Left cardiac atrium (tissue), 4 donors: ENCODE results near the gene ZNF579. TPM values are rescaled to one million over a fixed set of nuclear protein-coding genes. Genes with fewer than 3 reads are reported as not detected.
A peak's percentile ranks its signal among the peaks of the same experiment; 100 is the strongest.

Source experiments
- ATAC-seq, 2 donors: fragments of 200-7000 bp; cut with Tn5 transposase; one replicate each; pipeline ENCODE4 v1.9.1; 2020; ENCODE audit warnings: mild to moderate bottlenecking in 2 of 2, moderate library complexity in 2 of 2
- DNase-seq: peaks from one replicate; pipeline ENCODE4 v3.0.0-alpha.2; 2020
- intact Hi-C, 2 donors: fragments of 100-400 bp; cut with DNase I; formaldehyde crosslinking; loops; one replicate each; pipeline versions ENCODE4 v1.14.1 to v1.15.1; 2022 to 2023
- long read RNA-seq: library from polyadenylated mRNA; unstranded; transcript quantifications from one replicate; pipeline ENCODE4 v2.0.0, GENCODE V29; 2021
- total RNA-seq, 2 donors: library from RNA; stranded (reverse); fragmentation: NEBNext Ultra II Directional; extraction: Animal tissue kit (Norgen Biotek cat#: 25700); gene quantifications; one replicate each; pipeline ENCODE4 v1.2.1, GENCODE V29; 2021
- donor health status: DM: no; HTN: yes; CAD: no.
- donor health status: DM: no; HTN: yes; CAD: no; lungs with severe emphysema.
- donor health status: DM: yes; HTN: yes; CAD: no.
- donor health status: Dilated cardiomyopathy.

The ZNF579 gene
- total RNA-seq, result 10 to 100 TPM; 10.8 to 12.7 TPM
- long read RNA-seq, result 0 reads

DNA sequence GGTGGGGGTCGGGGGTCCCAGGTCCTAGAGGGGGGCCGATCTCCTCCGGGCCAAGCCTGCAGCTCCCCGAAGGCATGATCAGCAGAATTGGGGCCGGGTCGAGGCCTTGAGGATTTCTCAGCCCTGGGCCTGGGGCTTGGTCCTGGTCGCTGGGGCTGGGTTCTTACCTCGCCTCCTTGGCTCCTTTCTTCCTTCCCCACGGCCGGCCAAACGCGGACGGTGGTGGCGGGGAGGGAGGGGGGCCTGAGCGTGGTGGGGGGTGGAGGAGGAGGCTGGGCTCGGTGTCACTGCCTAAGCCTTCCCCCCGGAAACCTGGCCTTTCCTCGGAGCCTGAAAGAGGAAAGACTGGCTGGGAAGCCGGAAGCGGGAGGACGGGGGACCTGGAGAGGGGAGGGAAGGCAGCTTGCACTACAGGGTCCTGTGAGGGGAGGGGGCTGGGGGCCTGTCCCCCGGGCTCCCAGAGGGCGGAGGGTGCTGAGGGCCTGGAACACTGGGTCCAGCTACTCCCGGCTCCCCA is at the start of gene ZNF579:
Gene ZNF579, minus strand, starts transcription at position 221 of the 517 bp plus-strand sequence. CDS start 1,209 bp downstream, outside the sequence.
- ATAC-seq (peak; percentile 88), DNase-seq (peak; percentile 90)
- intact Hi-C loops, result no loop called here

DNA sequence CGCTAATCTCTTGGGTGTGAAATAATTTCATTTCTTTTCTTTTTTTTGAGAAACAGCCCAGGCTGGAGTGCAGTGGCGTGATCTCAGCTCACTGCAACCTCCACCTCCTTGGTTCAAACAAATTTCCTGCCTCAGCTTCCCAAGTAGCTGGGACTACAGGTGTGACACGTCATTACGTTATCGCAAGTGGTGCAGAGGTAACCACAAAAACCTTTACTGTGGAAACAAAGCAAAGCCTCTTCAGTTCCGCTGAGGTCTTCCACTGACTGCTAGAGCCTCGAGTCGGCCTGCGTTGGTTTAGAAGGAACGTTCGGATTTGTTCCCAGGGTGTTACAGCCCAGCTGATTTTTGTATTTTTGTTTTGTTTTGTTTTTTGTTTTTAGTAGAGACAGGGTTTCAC is 45.7 kb upstream of the ZNF579 start:
- DNase-seq, result no peak
- ATAC-seq, result no peak
- intact Hi-C loops, result no loop called here

GRCh38 chr19:55625004-55625326 is 44.3 kb upstream of the ZNF579 start:
- ATAC-seq, result no peak
- DNase-seq, result no peak
- intact Hi-C loops, result no loop called here

- ATAC-seq (peak; percentile 93 to 94), DNase-seq (peak; percentile 94)
- intact Hi-C loops, result no loop called here
Measured at GRCh38 chr19:55624109-55625003, 43.7 kb upstream of the ZNF579 start, which contains the start of gene ZNF784. TSS of gene ZNF784 (minus strand) at chr19:55624566. CDS start at chr19:55624561, 5 bp downstream.

- intact Hi-C loops, result no loop called here
- DNase-seq, result no peak
- no peak for ATAC-seq
Measured at GRCh38 chr19:55623561-55623960, 42.9 kb upstream of the ZNF579 start.

DNA sequence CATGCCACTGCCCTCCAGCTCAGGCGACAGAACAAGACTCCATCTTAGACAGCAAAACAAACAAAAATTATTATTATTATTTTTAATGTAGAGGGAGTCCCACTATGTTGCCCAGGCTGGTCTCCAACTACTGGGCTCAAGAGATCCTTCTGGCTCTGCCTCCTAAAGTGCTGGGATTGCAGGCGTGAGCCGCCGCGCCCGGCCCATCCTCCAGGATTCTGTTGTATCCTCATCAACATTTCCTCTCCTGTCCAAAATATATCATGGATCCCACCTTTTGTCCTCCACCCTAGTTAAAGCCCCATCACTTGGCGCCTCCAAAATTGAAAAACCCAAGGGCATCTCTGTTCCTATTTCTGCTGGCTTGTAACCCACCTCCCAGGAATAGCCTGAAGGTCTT is 42.5 kb upstream of the ZNF579 start:
- DNase-seq (no peak), ATAC-seq (no peak)
- intact Hi-C loops, result no loop called here

DNA sequence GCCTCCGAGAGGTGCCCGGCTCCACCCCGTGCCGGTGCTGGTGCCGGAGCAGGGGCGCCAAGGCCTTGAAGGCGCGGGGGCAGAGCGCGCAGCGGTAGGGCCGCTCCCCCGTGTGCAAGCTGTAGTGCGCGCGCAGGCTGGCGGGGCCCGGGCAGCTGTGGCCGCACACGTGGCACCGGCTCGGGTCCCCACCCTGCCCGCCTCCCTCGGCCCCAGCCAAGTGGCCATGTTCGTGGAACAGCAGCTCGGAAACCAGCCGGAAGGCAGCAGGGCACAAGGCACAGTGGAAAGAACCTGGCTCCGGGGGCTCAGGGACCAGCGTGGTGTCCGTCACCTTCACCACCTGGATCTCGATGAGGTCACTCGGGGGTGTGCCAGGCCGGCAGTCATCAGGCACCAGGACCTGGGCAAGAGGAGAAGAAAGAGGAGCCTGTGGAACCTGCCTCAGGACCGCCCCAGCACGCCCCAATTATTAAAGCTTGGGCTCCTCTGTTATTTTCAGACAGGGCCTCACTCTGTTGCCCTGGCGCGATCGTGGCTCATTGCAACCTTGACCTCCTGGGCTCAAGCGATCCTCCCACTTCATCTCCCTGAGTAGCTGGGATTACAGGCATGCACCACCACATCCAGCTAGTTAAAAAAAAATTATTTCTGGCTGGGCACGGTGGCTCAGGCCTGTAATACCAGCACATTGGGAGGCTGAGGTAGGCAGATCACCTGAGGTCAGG is 41.8 kb upstream of the ZNF579 start:
- ATAC-seq, result no peak
- DNase-seq, result no peak

DNA sequence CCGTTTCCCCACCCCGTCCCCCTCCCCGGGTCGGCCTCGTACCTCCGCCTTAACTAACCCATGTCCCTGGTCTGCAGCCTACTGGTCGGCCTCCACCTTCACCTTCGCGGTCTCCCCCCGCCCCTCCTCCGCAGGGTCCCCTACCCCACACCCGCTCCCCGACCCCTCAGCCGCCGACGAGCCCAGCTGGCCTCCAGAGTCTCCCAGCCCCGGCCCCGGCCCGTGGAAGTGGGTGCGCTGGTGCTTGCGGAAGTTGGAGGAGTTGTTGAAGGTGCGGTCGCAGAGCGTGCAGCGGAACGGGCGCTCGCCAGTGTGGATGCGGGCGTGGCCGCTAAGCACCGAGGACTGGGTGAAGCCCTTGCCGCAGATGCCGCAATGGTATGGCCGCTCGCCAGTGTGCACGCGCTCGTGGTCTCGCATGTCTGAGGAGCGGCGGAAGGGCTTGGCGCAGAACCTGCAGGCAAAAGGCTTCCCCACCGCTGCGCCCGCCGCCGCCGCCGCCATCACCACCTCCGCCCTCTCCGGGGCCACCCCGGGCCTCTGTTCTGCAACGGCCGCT is 41.1 kb upstream of the ZNF579 start:
- ATAC-seq (no peak), DNase-seq (no peak)
- intact Hi-C loops, result no loop called here

More for the DNA sequence above, 41.8 kb upstream of the ZNF579 start:
- intact Hi-C loops, result no loop called here

DNA sequence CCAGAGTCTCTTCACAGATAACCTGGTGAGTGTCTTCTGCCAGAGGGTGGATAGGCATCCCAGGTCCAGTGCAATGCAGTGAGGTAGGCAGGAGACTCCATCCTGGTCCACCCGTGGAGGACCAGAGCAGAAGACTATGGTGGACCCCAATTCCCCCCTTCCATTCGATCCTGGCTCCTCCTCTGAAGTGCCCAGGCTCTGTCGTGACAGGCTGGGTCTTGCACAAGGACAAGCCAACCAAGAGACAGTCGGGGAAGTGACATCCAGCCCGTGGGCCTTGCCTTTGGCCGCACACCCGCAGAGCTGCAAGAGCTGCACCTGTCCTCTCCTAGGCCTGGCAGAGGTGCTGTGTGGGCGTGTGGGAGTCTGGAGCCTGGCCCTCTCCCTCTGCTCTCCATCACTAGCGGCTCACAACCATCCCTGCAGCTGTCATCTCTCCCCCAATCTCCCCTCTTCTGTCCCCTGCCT is 40.6 kb upstream of the ZNF579 start:
- DNase-seq (no peak), ATAC-seq (no peak)
- intact Hi-C loops, result no loop called here

- intact Hi-C loops, result no loop called here
- ATAC-seq, result no peak
- DNase-seq, result no peak
Measured at GRCh38 chr19:55620410-55621204, 40.0 kb upstream of the ZNF579 start.

DNA sequence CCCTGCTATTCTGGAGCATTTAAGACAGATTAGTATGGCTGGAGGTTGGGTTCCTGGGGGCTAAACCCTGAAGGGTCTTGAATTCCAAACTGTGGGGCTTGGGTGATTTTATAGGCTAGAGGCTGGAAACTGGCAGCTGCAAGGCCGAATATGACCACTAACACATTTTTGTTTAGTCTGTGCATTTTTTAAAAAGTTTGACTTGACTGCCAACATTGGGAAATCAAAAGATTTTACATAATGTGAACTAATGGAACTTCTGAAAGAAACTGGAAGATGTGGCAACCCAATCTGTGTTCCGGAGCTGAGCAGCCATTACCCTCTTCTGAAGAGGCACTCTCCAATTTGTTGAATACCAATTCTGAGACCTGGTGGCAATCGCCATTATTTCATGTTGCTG is 38.6 kb upstream of the ZNF579 start:
- DNase-seq (no peak), ATAC-seq (no peak)
- intact Hi-C loops, result no loop called here

DNA sequence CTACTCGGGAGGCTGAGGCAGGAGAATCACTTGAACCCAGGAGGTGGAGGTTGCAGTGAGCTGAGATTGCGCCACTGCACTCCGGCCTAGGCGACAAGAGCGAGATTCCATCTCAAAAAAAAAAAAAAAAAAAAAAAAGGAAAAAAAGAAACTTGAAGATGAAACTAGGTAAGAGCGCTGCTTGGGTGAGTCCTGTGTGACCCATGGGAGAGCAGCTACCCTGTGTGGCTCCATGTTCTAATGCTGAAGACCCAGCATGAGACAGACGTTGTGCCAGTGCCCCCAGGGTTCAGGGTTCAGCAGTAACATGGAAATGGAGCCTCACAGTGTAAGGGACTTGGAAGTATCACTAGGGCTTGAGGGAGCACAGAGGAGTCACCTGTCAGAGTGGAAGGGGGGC is 37.8 kb upstream of the ZNF579 start:
- intact Hi-C loops, result no loop called here
- no peak for ATAC-seq

DNA sequence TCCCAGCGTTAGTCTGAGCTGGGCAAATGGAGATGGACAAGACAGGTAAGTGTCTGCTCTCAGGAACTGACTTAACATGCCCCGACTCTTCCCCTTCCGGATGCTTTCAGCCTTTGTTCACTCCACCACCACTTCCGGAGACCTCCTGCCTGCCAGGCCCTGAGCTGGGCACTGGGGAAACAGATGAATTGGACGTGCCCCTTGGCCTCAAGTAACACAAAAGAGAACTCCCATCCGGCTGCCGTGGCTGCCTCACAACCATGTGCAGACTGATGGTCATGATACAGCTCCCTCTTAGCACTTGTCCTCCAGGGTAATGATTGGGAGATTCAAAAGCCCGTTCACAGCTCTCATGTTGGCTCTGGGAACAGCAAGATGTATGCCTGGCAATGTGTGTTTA is 36.8 kb upstream of the ZNF579 start:
- intact Hi-C loops, result no loop called here
- ATAC-seq (no peak), DNase-seq (no peak)

More for the DNA sequence above, 37.8 kb upstream of the ZNF579 start:
- no peak for DNase-seq

DNA sequence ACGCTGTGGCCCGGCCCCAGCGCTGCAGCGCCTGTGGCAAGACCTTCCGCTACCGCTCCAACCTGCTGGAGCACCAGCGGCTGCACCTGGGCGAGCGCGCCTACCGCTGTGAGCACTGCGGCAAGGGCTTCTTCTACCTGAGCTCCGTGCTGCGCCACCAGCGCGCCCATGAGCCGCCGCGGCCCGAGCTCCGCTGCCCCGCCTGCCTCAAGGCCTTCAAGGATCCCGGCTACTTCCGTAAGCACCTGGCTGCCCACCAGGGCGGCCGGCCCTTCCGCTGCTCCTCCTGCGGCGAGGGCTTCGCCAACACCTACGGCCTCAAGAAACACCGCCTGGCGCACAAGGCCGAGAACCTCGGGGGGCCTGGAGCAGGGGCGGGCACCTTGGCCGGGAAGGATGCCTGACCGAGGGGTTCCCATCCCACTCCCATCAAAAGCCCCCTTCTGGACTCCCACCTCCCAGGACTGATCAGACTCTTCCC is 35.8 kb upstream of the ZNF579 start:
- no peak for ATAC-seq
- intact Hi-C loops, result no loop called here
- no peak for DNase-seq

DNA sequence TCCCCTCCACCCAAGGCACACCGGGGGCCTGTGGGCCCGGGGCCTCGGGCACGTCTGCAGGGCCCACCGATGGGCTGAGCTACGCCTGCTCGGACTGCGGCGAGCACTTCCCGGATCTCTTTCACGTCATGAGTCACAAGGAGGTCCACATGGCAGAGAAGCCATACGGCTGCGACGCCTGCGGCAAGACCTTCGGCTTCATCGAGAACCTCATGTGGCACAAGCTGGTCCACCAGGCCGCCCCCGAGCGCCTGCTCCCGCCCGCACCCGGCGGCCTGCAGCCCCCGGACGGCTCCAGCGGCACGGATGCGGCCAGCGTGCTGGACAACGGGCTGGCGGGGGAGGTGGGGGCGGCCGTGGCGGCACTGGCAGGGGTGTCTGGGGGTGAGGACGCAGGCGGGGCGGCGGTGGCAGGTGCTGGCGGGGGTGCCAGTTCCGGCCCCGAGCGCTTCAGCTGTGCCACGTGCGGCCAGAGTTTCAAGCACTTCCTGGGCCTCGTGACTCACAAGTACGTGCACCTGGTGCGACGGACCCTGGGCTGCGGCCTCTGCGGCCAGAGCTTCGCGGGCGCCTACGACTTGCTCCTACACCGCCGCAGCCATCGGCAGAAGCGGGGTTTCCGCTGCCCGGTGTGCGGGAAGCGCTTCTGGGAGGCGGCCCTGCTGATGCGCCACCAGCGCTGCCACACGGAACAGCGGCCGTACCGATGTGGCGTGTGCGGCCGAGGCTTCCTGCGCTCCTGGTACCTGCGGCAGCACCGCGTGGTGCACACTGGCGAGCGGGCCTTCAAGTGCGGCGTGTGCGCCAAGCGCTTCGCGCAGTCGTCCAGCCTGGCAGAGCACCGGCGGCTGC is 35.1 kb upstream of the ZNF579 start:
- intact Hi-C loops, result no loop called here
- DNase-seq, result no peak
- no peak for ATAC-seq

DNA sequence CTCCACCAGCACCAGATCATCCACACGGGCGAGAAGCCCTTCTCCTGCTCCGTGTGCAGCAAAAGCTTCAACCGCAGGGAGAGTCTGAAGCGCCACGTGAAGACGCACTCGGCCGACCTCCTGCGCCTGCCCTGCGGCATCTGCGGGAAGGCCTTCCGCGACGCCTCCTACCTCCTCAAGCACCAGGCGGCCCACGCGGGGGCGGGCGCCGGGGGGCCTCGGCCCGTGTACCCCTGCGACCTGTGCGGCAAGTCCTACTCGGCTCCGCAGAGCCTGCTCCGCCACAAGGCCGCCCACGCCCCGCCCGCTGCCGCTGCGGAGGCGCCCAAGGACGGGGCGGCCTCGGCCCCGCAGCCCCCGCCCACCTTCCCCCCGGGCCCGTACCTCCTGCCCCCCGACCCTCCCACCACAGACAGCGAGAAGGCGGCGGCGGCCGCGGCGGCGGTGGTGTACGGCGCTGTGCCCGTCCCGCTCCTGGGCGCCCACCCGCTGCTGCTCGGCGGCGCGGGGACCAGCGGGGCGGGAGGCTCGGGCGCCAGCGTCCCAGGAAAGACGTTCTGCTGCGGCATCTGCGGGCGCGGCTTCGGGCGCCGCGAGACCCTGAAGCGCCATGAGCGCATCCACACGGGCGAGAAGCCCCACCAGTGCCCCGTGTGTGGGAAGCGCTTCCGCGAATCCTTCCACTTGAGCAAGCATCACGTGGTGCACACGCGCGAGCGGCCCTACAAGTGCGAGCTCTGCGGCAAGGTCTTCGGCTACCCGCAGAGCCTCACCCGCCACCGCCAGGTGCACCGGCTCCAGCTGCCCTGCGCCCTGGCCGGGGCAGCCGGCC is 34.3 kb upstream of the ZNF579 start:
- DNase-seq, result no peak
- intact Hi-C loops, result no loop called here
- no peak for ATAC-seq
